ENCODE results near the gene SPO11. TPM values are rescaled to one million over a fixed set of nuclear protein-coding genes. Genes with fewer than 3 reads are reported as not detected.
A peak's percentile ranks its signal among the peaks of the same experiment; 100 is the strongest.

Gene SPO11
- total RNA-seq, 5 donors from 2014 or later (not counting 1 experiment from before 2014, with no cell fraction given) = not detected

DNA sequence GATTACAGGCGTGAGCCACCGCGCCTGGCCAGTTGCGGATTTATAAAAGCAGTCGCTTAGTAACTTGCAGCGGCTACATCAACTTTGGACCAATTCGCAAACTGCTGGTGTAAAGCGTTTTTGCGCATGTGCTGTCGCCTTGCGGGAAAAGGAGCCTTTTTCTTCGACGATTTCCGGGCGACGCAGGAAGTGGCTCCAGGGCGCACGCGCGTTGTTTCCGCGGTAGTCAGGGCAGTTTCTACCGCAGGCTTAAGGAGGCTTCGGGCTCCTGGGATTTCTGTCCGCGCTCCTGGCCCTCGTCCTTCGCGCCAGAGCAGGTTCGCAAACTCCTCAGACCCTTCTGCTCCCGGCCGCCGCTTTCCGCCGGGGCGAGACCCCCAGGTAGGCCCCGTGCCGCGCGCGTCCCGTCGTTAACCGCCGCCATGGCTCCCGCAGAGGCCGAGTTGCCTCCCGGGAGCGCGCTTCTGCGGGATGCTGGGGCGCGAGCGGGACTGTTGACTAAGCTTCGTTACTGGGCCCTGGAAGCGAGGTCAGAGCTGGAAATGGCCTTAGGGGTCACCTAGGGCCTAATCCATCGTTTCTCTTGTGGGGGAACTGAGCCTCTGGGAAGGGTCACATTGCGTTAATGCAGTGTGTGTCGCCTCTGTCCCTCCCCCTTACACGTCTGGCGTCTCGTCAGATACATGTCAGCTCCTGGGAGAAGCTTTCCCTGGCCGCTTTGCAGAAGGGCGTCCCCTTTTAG, 21.6 kb downstream of the SPO11 start, which contains the start of gene RAE1:
Gene RAE1 (plus strand): TSS at position 214 of the 742 bp plus-strand sequence. CDS start 2,784 bp downstream, outside the sequence.
- peak; percentile 83 to 91 (median 88) for ATAC-seq (replicated peaks in 1 of 4)
- ChIA-PET CTCF (interaction anchor here in 1 of 2 donors (0.5 kb wide), 1 partner anchor 1072 kb away, joined by 7 read pairs; no protein-coding TSS in a partner anchor), POLR2A (no interaction called here)
- no peaks in the 10 kb centered on the region for H3K27me3 ChIP-seq (replicated peaks in 1 of 2; ENCODE audit: control insufficient read depth in 2 of 2, extremely low read depth in 1 of 2, insufficient read depth in 2 of 2, low read length in 1 of 2)
- peaks cover 23% of the 10 kb centered on the region for H3K36me3 Mint-ChIP-seq
- H3K9me3 Mint-ChIP-seq = no peaks in the 10 kb centered on the region
- H3K4me3 ChIP-seq (ENCODE audit: control insufficient read depth in 1 of 2, extremely low read depth in 1 of 2, low read length in 1 of 2) = peak within 1 kb of the TSS; percentile 75 to 94
- 0% methylated on average over 58 of the region's 64 CpGs for WGBS (ENCODE audit: insufficient coverage)
- DNase-seq = peak; percentile 79 to 96 (median 88)
- H3K4me1 Mint-ChIP-seq = peaks cover 27 to 33% (median 29%) of the 10 kb centered on the region in 3 donors
- peaks cover under 1 to 6% of the 10 kb centered on the region in 2 donors for H3K36me3 ChIP-seq (ENCODE audit: control insufficient read depth in 2 of 2, extremely low read depth in 1 of 2, insufficient read depth in 1 of 2, low read length in 1 of 2)
- H3K27ac Mint-ChIP-seq = peak within 1 kb of the TSS; percentile 86 to 87
- H3K9me3 ChIP-seq = no peaks in the 10 kb centered on the region
- H3K27me3 Mint-ChIP-seq = peaks cover 3 to 11% of the 10 kb centered on the region in 2 donors
- peak within 1 kb of the TSS; percentile 72 for H3K27ac ChIP-seq (ENCODE audit: low read length)
- H3K4me1 ChIP-seq (ENCODE audit: control insufficient read depth in 1 of 2, extremely low read depth in 1 of 2, insufficient read depth in 2 of 2, low read length in 2 of 2) = peaks cover 10 to 22% of the 10 kb centered on the region in 2 experiments
- H3K4me3 Mint-ChIP-seq = peak within 1 kb of the TSS; percentile 85 to 89 (median 87)

DNA sequence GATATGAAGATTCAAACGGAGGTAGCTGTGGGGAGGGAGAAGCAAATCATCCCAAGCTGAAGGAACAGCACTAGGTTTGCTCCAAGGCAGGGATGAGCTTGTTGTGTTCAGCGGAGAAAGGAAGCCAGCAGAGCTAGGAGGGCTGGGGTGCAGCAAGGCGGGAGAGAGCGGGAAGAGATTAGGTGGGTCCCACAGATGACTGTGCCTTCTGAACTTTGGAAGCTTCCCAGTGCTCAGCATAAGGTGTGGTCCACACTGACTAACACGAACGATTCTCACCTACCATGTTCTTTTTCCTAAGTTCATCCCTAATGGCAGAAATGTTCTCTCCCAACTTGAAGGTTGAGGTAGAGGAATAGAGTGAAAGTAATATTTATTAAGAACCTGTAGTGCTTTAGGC, 22.7 kb downstream of the SPO11 start:
- Histone ChIP-seq H3K9me3 (no peaks in the 10 kb centered on the region), H3K27me3 (replicated peaks in 1 of 2; ENCODE audit: control insufficient read depth in 2 of 2, extremely low read depth in 1 of 2, insufficient read depth in 2 of 2, low read length in 1 of 2) (no peaks in the 10 kb centered on the region), H3K4me1 (ENCODE audit: control insufficient read depth in 1 of 2, extremely low read depth in 1 of 2, insufficient read depth in 2 of 2, low read length in 2 of 2) (peaks cover 10 to 22% of the 10 kb centered on the region in 2 experiments), H3K4me3 (ENCODE audit: control insufficient read depth in 1 of 2, extremely low read depth in 1 of 2, low read length in 1 of 2) (no peak overlapping the region), H3K27ac (ENCODE audit: low read length) (no peak overlapping the region), H3K36me3 (ENCODE audit: control insufficient read depth in 2 of 2, extremely low read depth in 1 of 2, insufficient read depth in 1 of 2, low read length in 1 of 2) (peaks cover 3 to 6% of the 10 kb centered on the region in 2 donors)
- 50% methylated on average over 1 of the region's 6 CpGs for WGBS (ENCODE audit: insufficient coverage)
- Mint-ChIP-seq H3K4me3 (peak overlapping the region; percentile 85 to 89 (median 87)), H3K27me3 (peaks cover 3 to 11% of the 10 kb centered on the region in 2 donors), H3K36me3 (peaks cover 27% of the 10 kb centered on the region), H3K9me3 (no peaks in the 10 kb centered on the region), H3K27ac (peak overlapping the region in 1 of 2 donors; percentile 27), H3K4me1 (peaks cover 27 to 33% (median 29%) of the 10 kb centered on the region in 3 donors)
- ChIA-PET CTCF (interaction anchor here in 1 of 2 donors (0.6 kb wide), 1 partner anchor 802 kb away, joined by 7 read pairs; no protein-coding TSS in a partner anchor), POLR2A (no interaction called here)
- ATAC-seq (replicated peaks in 1 of 4) (no peak), DNase-seq (no peak)

GRCh38 chr20:57353351-57353750, 23.7 kb downstream of the SPO11 start:
- Histone ChIP-seq H3K27me3 (replicated peaks in 1 of 2; ENCODE audit: control insufficient read depth in 2 of 2, extremely low read depth in 1 of 2, insufficient read depth in 2 of 2, low read length in 1 of 2) (no peaks in the 10 kb centered on the region), H3K9me3 (no peaks in the 10 kb centered on the region), H3K4me3 (ENCODE audit: control insufficient read depth in 1 of 2, extremely low read depth in 1 of 2, low read length in 1 of 2) (no peak overlapping the region), H3K27ac (ENCODE audit: low read length) (no peak overlapping the region), H3K4me1 (ENCODE audit: control insufficient read depth in 1 of 2, extremely low read depth in 1 of 2, insufficient read depth in 2 of 2, low read length in 2 of 2) (peaks cover 10 to 22% of the 10 kb centered on the region in 2 experiments), H3K36me3 (ENCODE audit: control insufficient read depth in 2 of 2, extremely low read depth in 1 of 2, insufficient read depth in 1 of 2, low read length in 1 of 2) (peaks cover 3 to 6% of the 10 kb centered on the region in 2 donors)
- DNase-seq (no peak), ATAC-seq (replicated peaks in 1 of 4) (no peak)
- Mint-ChIP-seq H3K27me3 (peaks cover 0 to 3% of the 10 kb centered on the region in 2 donors), H3K4me3 (peak overlapping the region; percentile 42 to 87 (median 54)), H3K27ac (no peak overlapping the region), H3K4me1 (peaks cover 27 to 33% (median 29%) of the 10 kb centered on the region in 3 donors), H3K36me3 (peaks cover 27% of the 10 kb centered on the region), H3K9me3 (no peaks in the 10 kb centered on the region)
- ChIA-PET POLR2A (interaction anchor here in 1 of 2 donors (0.7 kb wide), 1 partner anchor 60 kb away, joined by 3 read pairs; no protein-coding TSS in a partner anchor), CTCF (no interaction called here)
- 99% methylated on average over 6 of the region's 9 CpGs for WGBS (ENCODE audit: insufficient coverage)

GRCh38 chr20:57361517-57361916, 31.9 kb downstream of the SPO11 start:
- H3K4me3 Mint-ChIP-seq = no peak overlapping the region
- H3K27me3 Mint-ChIP-seq = no peaks in the 10 kb centered on the region
- H3K4me1 Mint-ChIP-seq = peaks cover 0 to 7% (median 4%) of the 10 kb centered on the region in 3 donors
- ChIA-PET CTCF (interaction anchor here in 1 of 2 donors (0.6 kb wide), 1 partner anchor 971 kb away, joined by 3 read pairs; no protein-coding TSS in a partner anchor), POLR2A (interaction anchor here in 1 of 2 donors (0.5 kb wide), 1 partner anchor 10 kb away, joined by 3 read pairs; no protein-coding TSS in a partner anchor)
- 100% methylated on average over 1 of the region's 6 CpGs for WGBS (ENCODE audit: insufficient coverage)
- no peak for DNase-seq
- H3K27me3 ChIP-seq (replicated peaks in 1 of 2; ENCODE audit: control insufficient read depth in 2 of 2, extremely low read depth in 1 of 2, insufficient read depth in 2 of 2, low read length in 1 of 2) = no peaks in the 10 kb centered on the region
- no peaks in the 10 kb centered on the region for H3K4me1 ChIP-seq (ENCODE audit: control insufficient read depth in 1 of 2, extremely low read depth in 1 of 2, insufficient read depth in 2 of 2, low read length in 2 of 2)
- no peak overlapping the region for H3K27ac Mint-ChIP-seq
- H3K27ac ChIP-seq (ENCODE audit: low read length) = no peak overlapping the region
- no peaks in the 10 kb centered on the region for H3K9me3 ChIP-seq
- H3K4me3 ChIP-seq (ENCODE audit: control insufficient read depth in 1 of 2, extremely low read depth in 1 of 2, low read length in 1 of 2) = no peak overlapping the region
- H3K36me3 ChIP-seq (ENCODE audit: control insufficient read depth in 2 of 2, extremely low read depth in 1 of 2, insufficient read depth in 1 of 2, low read length in 1 of 2) = peaks cover 15 to 34% of the 10 kb centered on the region in 2 donors
- no peak for ATAC-seq (replicated peaks in 1 of 4)
- peaks cover 24% of the 10 kb centered on the region for H3K36me3 Mint-ChIP-seq
- no peaks in the 10 kb centered on the region for H3K9me3 Mint-ChIP-seq

GRCh38 chr20:57364451-57364850, 34.8 kb downstream of the SPO11 start:
- DNase-seq = no peak
- Histone ChIP-seq H3K4me1 (ENCODE audit: control insufficient read depth in 1 of 2, extremely low read depth in 1 of 2, insufficient read depth in 2 of 2, low read length in 2 of 2) (no peaks in the 10 kb centered on the region), H3K27me3 (replicated peaks in 1 of 2; ENCODE audit: control insufficient read depth in 2 of 2, extremely low read depth in 1 of 2, insufficient read depth in 2 of 2, low read length in 1 of 2) (no peaks in the 10 kb centered on the region), H3K27ac (ENCODE audit: low read length) (no peak overlapping the region), H3K36me3 (ENCODE audit: control insufficient read depth in 2 of 2, extremely low read depth in 1 of 2, insufficient read depth in 1 of 2, low read length in 1 of 2) (peaks cover 23 to 61% of the 10 kb centered on the region in 2 donors), H3K4me3 (ENCODE audit: control insufficient read depth in 1 of 2, extremely low read depth in 1 of 2, low read length in 1 of 2) (no peak overlapping the region), H3K9me3 (no peaks in the 10 kb centered on the region)
- no peaks in the 10 kb centered on the region for H3K27me3 Mint-ChIP-seq
- H3K27ac Mint-ChIP-seq = no peak overlapping the region
- H3K36me3 Mint-ChIP-seq = peaks cover 41% of the 10 kb centered on the region
- POLR2A ChIA-PET = no interaction called here
- no peak for ATAC-seq (replicated peaks in 1 of 4)
- CTCF ChIA-PET = no interaction called here
- no peaks in the 10 kb centered on the region for H3K9me3 Mint-ChIP-seq
- H3K4me1 Mint-ChIP-seq = peaks cover 0 to 7% (median 4%) of the 10 kb centered on the region in 3 donors
- no peak overlapping the region for H3K4me3 Mint-ChIP-seq

DNA sequence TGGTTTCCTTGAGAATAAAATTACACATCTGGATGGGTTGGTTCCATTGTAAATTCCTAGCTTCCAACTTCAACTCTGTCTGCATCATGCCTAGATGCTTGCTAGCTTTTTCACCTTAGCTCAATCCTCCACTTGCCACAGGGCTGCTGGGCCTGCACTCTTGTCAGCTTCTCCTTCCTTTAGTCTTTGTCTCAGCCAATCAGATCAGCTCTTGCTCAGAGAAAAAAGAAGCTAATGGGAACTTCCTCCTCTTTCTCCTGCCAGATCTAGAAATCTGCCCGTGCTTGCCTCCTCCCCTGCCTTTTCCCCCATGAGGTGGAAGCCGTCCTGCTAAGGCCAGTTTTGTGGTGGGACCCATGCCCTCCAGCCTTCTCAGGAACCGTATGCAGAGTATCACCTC, 40.0 kb downstream of the SPO11 start:
- ChIA-PET CTCF (interaction anchor here in 1 of 2 donors (0.7 kb wide), 1 partner anchor 29 kb away, joined by 3 read pairs; no protein-coding TSS in a partner anchor), POLR2A (no interaction called here)
- H3K9me3 Mint-ChIP-seq = no peaks in the 10 kb centered on the region
- Histone ChIP-seq H3K4me1 (ENCODE audit: control insufficient read depth in 1 of 2, extremely low read depth in 1 of 2, insufficient read depth in 2 of 2, low read length in 2 of 2) (peaks cover 0 to 7% of the 10 kb centered on the region in 2 experiments), H3K36me3 (ENCODE audit: control insufficient read depth in 2 of 2, extremely low read depth in 1 of 2, insufficient read depth in 1 of 2, low read length in 1 of 2) (peaks cover 22 to 93% of the 10 kb centered on the region in 2 donors), H3K27me3 (replicated peaks in 1 of 2; ENCODE audit: control insufficient read depth in 2 of 2, extremely low read depth in 1 of 2, insufficient read depth in 2 of 2, low read length in 1 of 2) (no peaks in the 10 kb centered on the region), H3K27ac (ENCODE audit: low read length) (no peak overlapping the region), H3K4me3 (ENCODE audit: control insufficient read depth in 1 of 2, extremely low read depth in 1 of 2, low read length in 1 of 2) (no peak overlapping the region), H3K9me3 (no peaks in the 10 kb centered on the region)
- H3K4me1 Mint-ChIP-seq = peaks cover 13 to 15% (median 14%) of the 10 kb centered on the region in 3 donors
- DNase-seq (no peak), ATAC-seq (replicated peaks in 1 of 4) (no peak)
- H3K27ac Mint-ChIP-seq = no peak overlapping the region
- 65% methylated on average over 3 of the region's 3 CpGs for WGBS (ENCODE audit: insufficient coverage)
- H3K4me3 Mint-ChIP-seq = no peak overlapping the region
- peaks cover 69% of the 10 kb centered on the region for H3K36me3 Mint-ChIP-seq
- no peaks in the 10 kb centered on the region for H3K27me3 Mint-ChIP-seq
